GM21717 (cell line): ENCODE data around the gene PROSER2.

Source experiments
- ATAC-seq: cut with Tn5 transposase; IDR thresholded peaks from one replicate; pipeline ENCODE4 v1.9.1; 2021; ENCODE audit warnings: mild to moderate bottlenecking, moderate library complexity; ENCODE audit not compliant: unreplicated experiment

Gene PROSER2

GRCh38 chr10:11901833-11902475 is 78.8 kb downstream of the PROSER2 start:
- ATAC-seq: no peak

DNA sequence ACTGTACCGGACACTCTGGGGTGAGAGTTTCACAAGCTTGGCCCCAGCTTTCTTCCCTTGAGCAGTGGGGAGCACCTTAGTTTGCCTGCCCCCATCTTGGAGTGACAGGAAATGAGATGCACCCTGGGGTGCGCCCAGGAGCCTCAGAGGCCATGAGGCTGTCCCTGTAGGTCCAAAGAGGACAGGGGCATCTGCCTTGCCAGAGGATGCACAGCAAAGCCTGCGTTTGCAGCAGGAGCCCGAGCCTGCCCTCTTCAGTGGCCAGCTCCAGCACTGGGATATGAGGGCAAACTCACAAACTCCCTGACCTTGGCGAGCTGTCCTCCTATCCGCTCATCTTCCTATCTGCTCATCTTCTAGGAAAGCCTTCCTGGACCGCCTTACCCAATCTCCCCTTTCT is 79.5 kb downstream of the PROSER2 start:
- no peak for ATAC-seq

GRCh38 chr10:11906714-11907113 is 83.6 kb downstream of the PROSER2 start:
- ATAC-seq: no peak

DNA sequence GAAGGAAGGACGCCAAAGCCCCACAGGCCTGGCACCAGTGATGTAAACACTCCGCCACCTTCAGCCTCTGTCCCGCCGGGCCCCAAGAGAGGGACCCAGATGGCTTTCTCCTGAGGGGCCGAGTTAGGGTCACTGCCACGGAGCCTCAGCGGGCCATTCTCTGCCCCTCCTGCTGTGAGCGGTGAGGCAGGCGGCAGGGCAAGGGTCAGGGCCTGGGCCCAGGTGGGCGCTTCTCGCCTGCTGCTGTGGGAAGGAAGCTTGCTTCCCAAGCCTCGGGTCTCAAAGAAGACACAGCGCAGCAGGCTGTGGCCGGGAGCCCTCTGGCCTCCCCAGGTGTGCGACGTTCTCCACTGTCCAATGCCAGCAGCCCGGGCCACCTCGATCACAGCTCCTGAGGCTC is 84.8 kb downstream of the PROSER2 start:
- no peak for ATAC-seq

- no peak for ATAC-seq
Measured at GRCh38 chr10:11908536-11908935, 85.4 kb downstream of the PROSER2 start.

GRCh38 chr10:11908991-11909390 is 85.8 kb downstream of the PROSER2 start:
- no peak for ATAC-seq

GRCh38 chr10:11909618-11910017 is 86.5 kb downstream of the PROSER2 start:
- ATAC-seq: no peak

GRCh38 chr10:11910102-11910501 is 86.9 kb downstream of the PROSER2 start:
- no peak for ATAC-seq

DNA sequence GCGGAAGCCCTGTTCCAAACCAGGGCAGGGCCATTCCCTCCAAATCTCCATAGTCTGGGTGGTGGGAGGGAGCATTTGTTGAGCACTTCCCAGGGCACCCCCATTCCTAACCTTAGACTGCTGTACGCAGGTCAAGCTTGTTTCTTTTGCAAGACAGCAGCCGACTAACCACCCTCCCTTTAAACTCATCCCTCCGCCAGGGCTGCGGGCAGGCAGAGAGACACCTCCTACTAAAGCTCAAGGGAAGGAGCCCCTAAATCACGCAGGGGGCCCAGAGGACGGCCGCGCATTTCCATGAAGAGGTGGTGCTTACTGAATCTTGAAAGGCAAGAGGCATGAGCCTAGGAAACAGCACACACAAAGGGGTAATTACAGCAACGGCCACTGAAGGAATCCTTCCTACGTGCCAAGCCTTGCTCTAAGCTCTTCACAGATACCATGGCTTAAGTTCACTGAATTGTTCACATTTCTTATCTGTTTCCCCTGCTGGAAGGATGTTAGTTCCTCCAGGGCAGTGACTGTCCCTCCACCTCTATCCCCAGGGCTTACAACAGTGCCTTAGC is 90.0 kb downstream of the PROSER2 start:
- no peak for ATAC-seq

DNA sequence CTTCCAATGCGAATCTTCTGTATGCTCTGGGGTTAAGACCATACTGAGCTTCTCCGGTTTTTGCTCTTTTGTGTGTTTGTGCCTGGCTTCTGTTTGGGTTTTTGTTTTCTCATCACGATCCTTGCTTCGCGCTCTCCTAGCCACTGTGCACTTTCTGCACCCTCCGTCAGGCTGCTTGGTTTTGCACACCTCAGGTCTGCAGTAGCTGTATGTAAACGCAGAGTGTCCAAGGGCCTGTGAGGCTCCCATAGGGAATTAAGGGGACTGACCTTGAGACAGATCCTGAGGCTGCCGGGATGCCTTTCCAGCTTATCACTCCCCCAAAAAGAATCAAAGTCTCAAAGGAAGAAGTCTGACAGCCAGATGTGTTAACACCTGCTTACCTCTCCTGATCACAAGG is 95.2 kb downstream of the PROSER2 start:
- ATAC-seq: no peak

DNA sequence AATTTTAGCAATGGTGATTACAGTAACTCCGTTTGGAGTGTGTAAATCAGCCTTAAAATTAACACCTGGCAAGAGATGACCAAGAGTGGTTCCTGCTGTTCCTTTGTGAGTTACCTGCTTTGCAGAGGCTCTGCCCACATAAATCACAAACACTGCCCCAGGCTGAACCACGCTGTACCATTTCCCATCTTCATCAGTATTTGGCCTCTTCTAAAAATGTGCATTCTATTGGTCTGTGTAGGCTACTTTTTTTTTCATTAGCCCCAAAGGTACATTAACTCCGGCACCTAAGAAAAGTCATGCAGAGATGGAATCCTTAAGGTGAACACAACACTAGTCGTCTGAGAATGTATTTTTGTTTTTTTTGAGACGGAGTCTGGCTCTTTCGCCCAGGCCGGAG is 96.1 kb downstream of the PROSER2 start:
- no peak for ATAC-seq
